GM15510 (cell line): Measurements from ENCODE around the gene MT2A.

ENCODE experiments used
- POLR2A ChIP-seq: IDR thresholded peaks from 3 replicates; pipeline ENCODE4 v1.6.1; 2011; ENCODE audit warnings: borderline replicate concordance; ENCODE audit not compliant: insufficient read length; ENCODE audit errors: extremely low read depth

Gene MT2A

DNA sequence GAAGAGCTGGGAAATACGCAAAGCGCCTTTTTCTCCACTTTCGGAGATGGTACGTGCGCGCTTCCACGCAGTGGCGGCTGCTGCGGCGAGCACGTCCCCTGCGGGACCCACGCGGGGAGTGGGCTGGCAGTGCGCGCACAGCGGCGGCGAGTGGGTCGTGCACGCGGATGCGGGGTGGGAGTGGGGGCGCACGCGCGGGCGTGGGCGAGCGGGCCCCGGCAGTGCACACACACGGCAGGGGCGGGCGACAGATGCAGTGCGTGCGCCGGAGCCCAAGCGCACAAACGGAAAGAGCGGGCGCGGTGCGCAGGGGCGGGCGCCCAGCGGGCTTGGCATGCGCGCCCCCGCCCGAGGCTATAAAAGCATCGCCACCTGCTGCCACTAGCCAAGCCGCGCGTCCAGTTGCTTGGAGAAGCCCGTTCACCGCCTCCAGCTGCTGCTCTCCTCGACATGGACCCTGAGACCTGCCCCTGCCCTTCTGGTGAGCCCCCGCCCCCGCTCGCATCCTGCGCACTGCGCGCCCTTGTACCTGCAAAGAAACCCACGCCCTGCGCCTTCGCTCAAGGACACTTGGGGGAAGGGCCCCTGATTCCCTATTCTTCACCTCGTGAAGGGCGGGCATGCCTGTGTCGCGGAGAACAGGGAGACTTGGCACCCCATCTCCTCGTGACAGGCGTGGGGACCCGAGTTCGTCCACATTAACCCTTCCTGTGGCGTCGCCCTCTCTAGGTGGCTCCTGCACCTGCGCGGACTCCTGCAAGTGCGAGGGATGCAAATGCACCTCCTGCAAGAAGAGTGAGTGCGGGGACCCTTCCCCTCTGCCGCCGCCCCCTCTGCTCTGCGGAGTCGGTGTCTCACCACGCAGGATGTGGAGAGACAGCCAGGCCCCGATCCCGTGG, 19.0 kb upstream of the MT2A start, which contains the start of gene MT3:
Gene MT3, plus strand, starts transcription at position 388 of the 899 bp plus-strand sequence. Its CDS starts 63 bp downstream, at position 451.
- TF ChIP-seq POLR2A, result no peak

DNA sequence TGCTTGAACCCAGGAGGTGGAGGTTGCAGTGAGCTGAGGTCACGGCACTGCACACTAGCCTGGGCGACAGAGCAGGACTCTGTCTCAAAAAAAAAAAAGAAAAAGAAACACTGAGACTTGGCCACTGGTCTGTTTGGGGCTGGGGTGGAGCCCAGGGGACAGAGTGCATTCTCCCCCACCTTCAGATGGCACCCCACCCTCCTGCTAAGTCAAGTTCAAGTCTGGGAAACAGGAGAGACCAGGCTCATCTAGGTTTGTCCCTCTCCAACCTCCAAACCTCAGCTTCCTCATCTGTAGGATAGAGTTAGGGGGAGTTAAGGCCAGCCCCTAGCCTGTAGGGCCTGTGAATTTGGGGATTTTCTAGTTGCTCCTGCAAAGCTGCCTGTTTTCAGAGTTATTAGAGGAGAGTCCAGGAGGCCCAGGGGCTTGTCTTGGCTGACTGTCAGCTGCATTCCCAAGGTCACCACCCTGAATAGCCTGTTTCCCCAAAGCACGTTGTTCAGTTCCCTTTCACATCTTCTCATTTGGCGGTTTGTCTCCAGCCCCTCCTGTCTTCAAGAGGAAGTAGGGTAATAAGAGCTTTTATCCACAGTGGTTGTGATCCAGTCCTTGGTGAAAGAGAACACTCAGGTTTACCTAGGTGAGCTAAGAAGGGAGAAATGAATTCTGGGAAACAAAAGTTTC, 16.9 kb upstream of the MT2A start:
- no peak for TF ChIP-seq POLR2A

DNA sequence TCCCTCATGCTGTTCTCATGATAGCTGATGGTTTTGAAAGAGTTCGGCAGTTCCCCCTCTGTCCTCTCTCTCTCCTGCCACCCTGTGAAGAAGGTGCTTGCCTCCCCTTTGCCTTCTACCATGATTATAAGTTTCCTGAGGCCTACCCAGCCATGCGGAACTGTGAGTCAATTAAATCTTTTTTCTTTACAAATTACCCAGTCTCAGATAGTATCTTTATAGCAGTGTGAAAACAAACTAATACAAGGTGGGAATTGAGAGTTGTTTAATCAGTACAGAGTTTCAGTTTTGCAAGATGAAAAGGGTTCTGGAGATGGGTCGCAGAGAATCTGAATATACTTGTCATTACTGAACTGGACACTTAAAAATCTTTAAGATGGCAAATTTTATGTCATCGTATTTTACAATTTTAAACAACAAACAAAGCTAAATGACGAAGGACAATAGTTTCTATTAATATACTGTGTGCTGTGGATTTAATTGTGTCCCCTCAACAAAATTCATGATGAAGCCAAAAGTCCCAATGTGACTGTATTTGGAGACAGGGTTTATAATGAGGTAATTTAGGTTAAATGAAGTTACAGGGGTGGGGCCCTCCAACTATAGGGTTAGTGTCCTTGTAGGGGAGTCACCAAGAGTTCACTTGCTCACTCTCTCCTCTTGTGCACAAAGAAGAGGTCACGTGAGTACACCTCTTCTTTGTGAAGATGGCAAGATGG, 14.7 kb upstream of the MT2A start:
- no peak for TF ChIP-seq POLR2A

DNA sequence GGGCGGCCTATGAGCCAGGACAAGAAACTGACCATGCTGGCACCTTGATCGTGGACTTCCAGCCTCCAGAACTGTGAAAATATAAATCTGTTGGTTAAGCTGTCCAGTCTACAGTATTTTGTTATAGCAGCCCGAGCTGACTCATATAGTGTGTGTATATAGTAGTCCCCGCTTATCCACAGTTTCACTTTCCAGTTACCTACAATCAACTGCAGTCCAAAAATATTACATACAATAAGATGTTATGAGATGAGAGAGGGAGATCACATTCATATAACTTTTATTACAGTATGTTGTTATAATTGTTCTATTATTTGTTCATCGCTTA, 14.1 kb upstream of the MT2A start:
- no peak for TF ChIP-seq POLR2A

DNA sequence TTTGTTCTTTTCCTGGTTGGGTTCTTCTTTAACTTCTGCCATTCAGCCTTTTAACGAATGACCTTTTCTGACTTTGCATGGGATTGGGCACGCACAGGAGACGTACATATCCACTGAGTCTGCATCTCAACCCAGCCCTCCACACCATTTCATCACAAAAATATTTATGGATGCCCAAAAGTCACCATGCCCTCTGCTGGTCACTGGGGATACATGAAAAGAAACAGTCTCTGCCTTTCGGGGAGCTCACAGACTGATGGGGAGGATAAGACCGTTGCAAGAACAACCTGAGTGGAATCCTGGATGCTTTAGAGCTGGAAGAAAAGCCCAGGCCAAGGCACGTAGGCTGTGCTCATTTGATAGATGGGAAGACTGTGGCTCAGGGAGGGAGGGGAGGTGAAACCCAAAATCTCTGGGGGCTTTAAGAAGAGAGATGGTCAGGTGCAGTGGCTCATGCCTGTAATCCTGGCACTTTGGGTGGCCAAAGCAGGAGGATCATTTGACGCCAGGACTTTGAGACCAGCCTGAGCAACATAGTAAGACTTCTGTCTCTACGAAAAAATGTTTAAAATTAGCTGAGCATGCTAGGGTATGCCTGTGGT, 7.9 kb upstream of the MT2A start:
- no peak for TF ChIP-seq POLR2A

DNA sequence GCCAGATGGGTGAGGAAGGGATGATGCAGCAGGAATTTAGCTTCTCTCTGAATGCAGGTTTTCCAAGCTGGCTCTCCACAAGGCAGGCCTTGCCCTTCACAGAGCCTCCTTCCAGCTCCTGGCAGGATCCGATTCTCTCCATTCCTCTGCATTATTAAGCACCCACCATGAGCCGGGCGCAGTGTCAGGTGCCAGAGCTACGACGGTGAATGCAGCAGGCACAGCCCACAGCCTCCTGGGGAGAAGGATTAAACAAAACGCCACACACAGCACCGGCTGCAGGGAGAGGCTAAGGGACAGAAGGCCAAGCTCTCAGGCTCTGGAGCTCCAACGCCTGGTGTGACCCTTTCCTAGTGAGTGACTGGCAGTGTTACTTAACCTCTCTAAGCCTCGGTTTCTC, 7.1 kb upstream of the MT2A start:
- TF ChIP-seq POLR2A, result no peak

DNA sequence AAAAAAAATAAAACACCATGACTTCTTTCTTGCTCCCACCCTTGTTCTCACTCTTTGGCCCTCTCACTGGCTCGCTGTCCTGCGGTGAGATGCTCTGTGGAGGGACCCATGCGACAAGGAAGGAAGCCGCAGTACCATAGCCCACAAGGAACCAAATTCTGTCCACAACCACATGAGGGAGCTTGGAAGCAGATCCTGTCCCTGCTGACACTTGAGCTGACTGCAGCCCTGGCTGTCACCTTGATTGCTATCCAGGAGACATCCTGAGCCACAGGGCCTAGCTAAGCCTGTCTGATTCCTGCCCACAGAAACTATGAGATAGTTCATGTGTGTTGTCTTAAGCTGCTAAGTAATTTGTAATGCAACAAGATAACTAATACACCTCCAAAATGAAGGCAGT, 4.8 kb upstream of the MT2A start:
- no peak for TF ChIP-seq POLR2A

DNA sequence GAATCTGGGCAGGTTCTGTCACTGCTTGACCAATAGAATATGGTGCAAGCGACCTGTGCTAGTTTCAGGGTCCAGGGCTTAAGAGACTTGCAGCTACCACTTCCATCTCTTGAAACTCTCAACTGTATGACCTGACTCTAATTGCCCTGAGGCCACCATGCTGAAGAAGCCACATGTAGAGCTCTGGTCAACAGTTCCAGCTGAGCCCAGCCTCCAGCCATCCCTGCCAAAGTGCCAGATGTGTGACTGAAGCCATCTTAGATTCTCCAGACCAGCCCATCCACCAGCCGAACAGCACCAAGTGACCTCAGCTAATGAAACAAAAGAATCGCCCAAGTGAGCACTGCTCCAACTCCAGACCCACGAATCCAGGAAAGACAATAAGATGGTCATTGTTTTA, 3.4 kb upstream of the MT2A start:
- no peak for TF ChIP-seq POLR2A

DNA sequence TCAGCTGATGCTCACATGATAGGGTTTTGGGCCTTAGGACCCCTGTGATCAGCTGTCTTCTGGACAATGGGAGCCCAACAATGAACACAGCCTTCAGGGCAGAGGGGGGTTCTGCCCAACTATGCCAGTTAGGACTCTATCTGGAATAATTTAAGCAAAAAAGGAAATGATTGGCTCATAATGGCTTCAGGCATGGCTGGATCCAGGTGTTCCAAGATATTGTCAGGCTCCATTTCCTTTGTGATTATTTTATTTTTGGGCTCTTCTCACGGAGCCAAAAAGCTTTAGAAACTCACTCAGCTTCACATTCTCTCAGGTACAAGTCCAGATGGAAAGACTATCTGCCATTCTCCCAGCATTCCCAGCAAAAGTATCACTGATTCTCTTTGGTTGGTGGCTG, 2.9 kb upstream of the MT2A start:
- no peak for TF ChIP-seq POLR2A

DNA sequence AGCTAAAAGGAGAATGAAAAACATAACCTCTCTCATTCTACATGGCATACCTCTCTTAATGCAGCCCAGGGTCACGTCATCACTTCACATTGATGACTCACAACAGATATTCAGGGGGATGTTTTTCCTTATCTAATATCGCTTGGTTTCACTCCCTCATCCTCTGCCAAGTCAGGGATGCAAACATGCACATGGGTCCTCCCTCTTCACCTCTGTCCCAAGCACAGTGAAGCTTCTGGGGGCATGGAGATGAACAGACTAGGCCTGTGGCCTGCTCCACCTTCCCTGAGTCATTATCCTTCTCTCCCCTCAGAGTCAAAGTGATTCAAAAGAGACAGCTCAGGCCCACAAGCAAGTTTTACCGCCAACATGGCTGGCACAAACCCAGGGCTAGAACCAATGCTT, 2.3 kb upstream of the MT2A start:
- TF ChIP-seq POLR2A, result no peak

DNA sequence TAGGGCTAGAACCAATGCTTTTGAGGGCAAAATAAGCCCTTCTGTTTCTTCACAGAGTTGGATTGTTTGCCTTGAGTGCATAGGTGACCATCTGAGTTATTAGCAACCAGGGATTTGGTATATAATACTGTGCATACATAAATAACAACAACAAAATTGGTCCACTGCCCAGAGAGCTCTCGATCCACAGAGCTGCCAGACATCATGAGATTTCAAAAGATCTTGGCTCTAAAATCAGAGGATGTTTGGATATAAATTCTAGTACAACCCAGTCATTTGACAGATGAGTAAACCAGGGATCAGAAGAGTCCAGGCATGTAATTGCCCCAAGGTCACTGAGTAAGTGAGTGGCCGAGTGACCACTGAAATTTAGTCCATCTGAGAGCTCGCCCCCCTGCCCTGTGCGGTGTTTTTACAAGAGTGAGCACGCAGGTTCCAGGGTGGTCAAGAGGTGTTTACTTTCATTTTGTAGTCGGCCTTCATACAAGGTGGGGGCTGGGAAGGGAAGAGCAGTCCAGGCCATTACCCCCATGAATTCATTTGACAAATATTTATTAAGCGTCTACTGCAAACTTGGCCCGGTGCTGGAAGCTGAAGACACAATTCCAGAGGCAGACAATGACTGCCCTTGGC, 1.8 kb upstream of the MT2A start:
- no peak for TF ChIP-seq POLR2A

DNA sequence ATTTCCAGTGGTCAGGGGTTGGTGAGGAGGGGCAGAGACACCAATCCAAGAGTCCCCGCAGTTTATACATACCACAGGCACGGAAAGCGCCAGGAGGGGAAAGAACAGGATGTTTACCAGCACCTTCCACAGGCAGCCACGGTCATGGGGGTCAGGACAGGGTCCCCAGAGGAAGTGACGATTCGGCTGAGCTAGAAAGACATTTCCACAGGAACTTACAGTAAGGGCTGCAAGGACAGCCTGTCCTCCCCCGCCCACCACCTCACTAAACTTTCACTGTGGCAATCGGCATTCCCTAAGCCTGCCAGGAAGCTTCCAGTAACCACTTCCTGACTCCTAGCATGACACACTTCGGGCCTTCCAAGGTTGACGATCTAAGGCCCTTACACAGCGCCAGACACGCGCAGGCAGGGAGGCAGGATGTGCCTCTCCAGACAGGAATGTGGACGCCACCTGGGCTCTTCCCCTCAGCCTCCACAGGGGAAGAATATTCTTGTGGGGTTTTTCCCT, 1.2 kb upstream of the MT2A start:
- TF ChIP-seq POLR2A, result no peak

DNA sequence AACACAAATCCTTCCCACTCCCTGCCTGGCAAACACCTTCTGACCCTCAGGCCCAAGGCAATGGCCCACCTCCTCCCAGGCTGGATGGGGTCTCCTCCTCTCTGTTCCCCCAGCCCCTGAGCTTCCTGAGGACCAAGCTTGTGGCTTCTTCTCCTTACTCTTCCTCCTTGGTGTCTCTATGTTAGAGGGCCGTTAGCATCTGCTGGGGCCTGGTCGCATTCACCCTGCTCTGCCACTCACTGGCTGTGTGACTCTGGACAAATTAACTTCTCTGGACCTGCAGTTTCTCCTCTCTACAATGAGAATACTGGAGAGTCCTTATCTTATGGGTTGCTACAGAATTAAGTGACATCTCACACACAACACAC, 725 bp upstream of the MT2A start:
- TF ChIP-seq POLR2A, result no peak

DNA sequence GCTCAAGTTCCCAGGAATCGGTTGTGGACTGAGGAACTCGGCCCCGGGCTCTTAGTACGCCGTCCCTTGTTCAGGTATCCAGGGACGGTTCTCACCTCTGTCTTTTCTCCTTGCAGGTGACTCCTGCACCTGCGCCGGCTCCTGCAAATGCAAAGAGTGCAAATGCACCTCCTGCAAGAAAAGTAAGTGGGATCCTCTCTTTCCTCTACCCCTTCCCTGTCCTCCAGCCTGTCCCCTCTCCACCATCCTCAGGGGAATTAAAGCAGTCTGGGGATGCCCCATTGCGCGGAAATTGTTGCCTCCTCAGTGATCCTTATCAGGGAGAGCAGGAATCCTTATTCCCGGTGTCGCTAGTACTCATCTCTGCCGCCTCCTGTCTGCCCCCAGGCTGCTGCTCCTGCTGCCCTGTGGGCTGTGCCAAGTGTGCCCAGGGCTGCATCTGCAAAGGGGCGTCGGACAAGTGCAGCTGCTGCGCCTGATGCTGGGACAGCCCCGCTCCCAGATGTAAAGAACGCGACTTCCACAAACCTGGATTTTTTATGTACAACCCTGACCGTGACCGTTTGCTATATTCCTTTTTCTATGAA, 585 bp downstream of the MT2A start:
- TF ChIP-seq POLR2A, result no peak
